ENCODE results near the gene ATP6V0A1.

ATP6V0A1 gene

GRCh38 chr17:42561897-42562387, 103.3 kb downstream of the ATP6V0A1 start, which contains the start of gene COASY:
Gene COASY, plus strand, starts transcription at chr17:42562148. Its CDS starts 475 bp downstream, at chr17:42562623.
- peak; percentile 90 to 91 for DNase-seq (ENCODE audit: low read depth in 2 of 2)

- DNase-seq (ENCODE audit: low read depth in 2 of 2), result no peak
Observed at GRCh38 chr17:42562388-42563142, 103.9 kb downstream of the ATP6V0A1 start.

- DNase-seq (ENCODE audit: low read depth in 2 of 2), result no peak
Observed at GRCh38 chr17:42563143-42563509, 104.4 kb downstream of the ATP6V0A1 start.

GRCh38 chr17:42563543-42563942, 104.9 kb downstream of the ATP6V0A1 start:
- DNase-seq (ENCODE audit: low read depth in 2 of 2), result no peak

- DNase-seq (ENCODE audit: low read depth in 2 of 2), result no peak
Observed at GRCh38 chr17:42563950-42564349, 105.3 kb downstream of the ATP6V0A1 start.

- DNase-seq (ENCODE audit: low read depth in 2 of 2), result no peak
Observed at GRCh38 chr17:42564815-42565522, 106.3 kb downstream of the ATP6V0A1 start.

GRCh38 chr17:42565523-42566214, 107.0 kb downstream of the ATP6V0A1 start:
- no peak for DNase-seq (ENCODE audit: low read depth in 2 of 2)

- DNase-seq (ENCODE audit: low read depth in 2 of 2), result no peak
Observed at GRCh38 chr17:42566215-42566882, 107.7 kb downstream of the ATP6V0A1 start.

- peak; percentile 83 to 87 for DNase-seq (ENCODE audit: low read depth in 2 of 2)
Observed at GRCh38 chr17:42566883-42567573, 108.3 kb downstream of the ATP6V0A1 start, which contains the start of gene MLX. Gene MLX, plus strand, starts transcription at chr17:42567100. Its CDS starts 25 bp downstream, at chr17:42567125.

- DNase-seq (ENCODE audit: low read depth in 2 of 2), result no peak
Observed at GRCh38 chr17:42568341-42569111, 109.8 kb downstream of the ATP6V0A1 start.

GRCh38 chr17:42571435-42572225, 113.0 kb downstream of the ATP6V0A1 start:
- no peak for DNase-seq (ENCODE audit: low read depth in 2 of 2)
